HG03432 (cell line): ENCODE results near the gene MGAT5.

Source experiments
- ATAC-seq: cut with Tn5 transposase; IDR thresholded peaks from one replicate; pipeline ENCODE4 v1.9.1; 2021; ENCODE audit warnings: mild to moderate bottlenecking, moderate library complexity; ENCODE audit not compliant: unreplicated experiment

MGAT5 gene

DNA sequence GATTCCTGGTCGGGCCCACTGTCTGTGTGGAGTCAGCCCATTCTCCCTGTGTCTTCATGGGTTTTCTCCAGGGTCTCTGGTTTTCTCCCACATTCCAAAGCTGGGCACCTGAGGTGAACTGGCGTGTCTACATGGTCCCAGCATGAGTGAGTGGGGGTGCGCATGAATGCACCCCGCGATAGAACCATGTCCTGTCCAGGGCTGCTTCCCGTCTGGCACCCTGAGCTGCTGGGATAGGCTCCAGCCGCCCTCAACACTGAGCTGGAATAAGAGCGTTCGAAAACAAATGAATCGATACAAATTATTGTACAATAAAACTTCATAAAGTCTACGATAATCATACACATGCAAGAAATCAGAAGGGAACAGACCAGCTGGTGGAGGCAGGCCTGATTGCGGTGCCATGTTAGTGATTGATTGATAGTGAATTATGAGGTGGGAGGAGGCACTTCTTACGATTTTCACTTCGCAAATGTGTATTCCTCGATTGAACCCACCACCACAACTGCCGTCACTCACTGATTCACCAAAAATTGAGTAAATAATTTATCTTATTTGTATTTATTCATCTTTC is 186.6 kb downstream of the MGAT5 start:
- ATAC-seq, result no peak

DNA sequence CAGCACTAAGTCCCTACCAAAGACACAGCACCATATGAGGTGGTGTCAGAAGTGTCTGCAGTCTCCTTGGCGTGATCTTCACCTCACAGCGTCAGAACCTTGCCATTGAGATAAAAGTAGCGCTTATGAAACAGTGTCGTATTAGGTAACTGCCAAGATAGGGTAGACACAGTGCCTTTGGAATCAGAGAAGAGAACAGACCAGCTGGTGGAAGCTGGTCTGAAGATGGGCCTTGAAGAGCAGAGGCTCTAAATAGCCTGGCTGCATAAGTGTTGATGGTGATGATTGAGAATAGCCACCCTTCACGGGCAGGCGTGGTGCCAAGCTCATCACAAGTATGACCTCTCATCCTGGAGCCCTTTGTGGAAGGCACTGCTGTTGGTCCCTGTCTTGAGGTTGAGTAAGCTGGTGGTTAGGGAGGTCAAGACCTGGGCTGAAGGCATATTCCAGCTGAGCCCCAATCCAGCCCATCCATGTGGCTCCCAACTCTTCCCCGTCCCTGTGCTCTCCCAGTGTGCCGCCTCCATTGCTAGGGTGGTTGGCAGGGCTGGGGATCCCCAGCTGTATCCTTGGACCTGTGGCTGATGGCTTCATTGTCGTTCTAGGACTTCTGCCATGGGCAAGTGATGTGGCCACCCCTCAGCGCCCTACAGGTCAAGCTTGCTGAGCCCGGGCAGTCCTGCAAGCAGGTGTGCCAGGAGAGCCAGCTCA is 187.4 kb downstream of the MGAT5 start:
- ATAC-seq, result no peak

DNA sequence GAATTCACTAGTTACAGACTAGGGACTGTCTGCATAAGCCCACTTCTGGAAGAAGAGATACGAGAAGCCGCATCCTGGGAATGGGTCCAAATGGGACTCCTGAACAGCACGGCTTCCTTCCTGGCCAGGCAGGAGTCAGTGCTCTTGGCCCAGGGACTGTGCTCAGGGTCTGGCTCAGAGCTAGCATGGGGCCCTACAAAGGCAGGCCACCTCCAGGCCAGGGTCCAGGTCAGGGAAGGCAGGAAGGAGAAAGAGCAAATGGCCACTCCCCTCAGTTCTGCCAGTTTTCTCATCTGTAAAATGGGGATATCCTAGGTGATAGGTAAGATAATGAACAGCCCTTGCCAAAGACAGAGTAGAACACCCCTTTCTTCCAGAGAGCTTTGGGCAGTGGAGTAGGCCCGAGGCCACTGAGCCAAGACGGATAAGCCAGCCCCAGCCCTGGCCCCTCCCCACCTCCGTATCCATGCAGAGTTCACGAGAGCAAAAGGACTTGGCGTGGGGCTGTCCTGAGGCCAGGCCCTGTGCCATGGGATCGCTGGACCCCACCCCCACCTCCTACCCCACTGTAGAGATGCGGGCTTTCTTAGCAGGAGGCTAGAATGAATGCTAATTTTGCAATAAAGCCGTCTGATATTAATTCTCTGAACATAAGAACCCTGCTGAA is 190.1 kb downstream of the MGAT5 start:
- no peak for ATAC-seq

DNA sequence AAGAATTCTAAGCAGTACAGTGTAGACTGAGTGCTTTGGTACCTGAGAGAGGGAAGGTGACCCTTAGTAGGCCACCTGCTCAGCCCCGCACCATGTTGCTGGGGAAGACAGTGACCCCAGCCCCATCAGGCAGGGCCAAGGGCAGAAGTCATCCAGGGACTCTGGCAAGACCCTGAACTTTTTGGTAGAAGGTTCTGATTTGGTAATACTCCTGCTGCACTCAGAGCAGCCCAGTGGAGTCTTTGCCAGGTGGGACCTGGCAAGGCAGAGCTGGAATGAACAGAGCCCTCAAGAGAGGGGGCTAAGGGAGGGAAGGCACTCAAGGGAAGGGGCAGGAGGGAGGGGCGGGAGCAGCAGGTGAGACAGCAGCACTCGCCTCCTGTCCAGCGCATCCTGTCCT is 191.2 kb downstream of the MGAT5 start:
- no peak for ATAC-seq

DNA sequence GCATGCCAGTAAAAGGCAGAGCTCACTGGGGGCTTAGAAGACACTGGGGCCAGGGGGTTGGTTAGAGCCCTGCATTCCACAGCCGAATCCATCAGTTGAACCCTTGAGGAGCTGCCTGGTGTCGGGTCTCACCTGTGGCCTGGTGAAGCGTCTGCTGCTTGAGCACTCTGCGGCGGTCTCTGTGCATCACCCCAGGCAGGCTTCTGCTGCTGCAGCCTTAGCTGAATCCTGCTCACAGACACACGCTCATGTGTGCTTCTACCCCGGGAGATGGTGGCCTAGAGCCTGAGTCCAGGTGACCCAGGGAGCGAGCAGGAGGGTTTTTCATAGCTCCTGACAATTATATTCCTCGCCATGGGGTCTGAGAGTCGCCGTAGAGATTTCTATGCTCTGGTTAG is 192.1 kb downstream of the MGAT5 start:
- ATAC-seq, result no peak

DNA sequence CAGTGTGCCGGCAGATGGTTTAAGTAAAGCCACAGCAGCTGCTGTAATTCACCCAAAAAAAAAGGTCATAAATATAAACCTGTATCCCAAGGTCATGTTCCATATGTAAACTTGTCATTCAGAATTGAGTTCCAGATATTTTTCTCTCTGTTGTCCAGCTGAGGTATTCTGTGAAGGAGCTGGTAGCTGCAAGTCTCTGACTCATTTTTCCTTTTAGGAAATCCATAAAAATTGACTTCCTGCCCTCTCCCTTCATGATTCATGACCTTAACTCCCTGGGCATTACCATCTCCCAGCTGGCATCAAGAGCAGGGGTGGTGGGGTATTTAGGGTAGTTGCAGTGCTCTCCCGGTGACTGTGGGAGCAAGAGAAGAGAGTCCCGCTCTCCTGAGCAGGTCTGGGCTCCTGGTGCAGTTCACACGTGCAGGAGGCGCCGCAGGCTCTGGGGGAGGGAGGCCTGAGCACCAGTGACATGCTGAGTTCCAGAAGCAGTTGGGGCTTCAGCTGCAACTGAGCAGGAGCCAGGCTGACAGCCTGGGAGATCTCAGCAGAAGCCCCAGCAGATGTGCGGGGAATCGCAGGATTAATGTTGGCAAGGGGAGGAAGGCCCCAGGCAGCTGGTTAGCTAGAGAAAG is 192.6 kb downstream of the MGAT5 start:
- no peak for ATAC-seq

DNA sequence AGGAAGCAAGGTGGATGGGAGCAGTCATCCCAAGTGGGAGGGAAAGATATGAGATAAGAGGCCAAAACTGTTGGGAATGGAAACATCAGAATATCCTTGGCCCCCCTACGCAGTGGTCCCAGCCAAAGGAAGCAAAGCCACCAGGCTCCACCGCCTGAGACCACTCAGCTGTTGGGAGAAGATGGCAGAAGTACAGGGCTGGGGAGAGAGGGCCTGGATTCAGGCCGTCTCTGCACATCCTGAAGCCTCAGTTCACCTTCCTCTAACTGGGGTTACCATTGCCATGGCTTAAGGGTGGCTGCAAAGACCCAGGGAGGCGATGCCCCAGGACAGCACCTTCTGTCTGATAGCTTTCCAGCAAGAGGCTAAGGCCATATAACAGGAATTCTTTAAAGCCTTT is 193.8 kb downstream of the MGAT5 start:
- ATAC-seq, result no peak

DNA sequence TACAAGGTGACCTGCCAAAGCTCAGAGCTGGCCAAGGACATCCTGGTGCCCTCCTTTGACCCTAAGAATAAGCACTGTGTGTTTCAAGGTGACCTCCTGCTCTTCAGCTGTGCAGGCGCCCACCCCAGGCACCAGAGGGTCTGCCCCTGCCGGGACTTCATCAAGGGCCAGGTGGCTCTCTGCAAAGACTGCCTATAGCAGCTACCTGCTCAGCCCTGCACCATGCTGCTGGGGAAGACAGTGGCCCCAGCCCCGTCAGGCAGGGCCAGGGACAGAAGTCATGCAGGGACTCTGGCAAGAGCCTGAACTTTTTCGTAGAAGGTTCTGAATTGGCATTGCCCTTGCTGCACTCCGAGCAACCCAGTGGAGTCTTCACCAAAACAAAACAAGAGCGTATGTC is 194.8 kb downstream of the MGAT5 start:
- ATAC-seq, result no peak

DNA sequence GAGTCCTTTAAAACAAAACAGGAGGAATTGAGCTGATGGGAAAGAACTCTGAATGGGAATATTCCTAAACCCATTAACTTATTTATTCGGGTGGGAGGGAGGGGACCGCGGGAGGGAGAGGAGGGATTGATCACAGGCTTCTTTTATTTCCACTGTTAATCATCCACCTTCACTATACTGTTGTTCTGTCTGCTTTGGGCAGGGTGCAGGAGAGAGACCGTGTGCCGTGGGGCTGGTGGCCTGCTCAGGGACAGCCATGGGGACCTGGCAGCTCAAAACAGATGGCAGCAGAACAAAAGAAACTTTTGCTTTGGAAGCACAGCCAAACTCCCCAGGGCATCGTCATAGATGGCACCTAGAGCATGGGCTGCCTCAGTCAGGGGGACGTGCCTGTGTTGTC is 195.3 kb downstream of the MGAT5 start:
- ATAC-seq, result no peak

DNA sequence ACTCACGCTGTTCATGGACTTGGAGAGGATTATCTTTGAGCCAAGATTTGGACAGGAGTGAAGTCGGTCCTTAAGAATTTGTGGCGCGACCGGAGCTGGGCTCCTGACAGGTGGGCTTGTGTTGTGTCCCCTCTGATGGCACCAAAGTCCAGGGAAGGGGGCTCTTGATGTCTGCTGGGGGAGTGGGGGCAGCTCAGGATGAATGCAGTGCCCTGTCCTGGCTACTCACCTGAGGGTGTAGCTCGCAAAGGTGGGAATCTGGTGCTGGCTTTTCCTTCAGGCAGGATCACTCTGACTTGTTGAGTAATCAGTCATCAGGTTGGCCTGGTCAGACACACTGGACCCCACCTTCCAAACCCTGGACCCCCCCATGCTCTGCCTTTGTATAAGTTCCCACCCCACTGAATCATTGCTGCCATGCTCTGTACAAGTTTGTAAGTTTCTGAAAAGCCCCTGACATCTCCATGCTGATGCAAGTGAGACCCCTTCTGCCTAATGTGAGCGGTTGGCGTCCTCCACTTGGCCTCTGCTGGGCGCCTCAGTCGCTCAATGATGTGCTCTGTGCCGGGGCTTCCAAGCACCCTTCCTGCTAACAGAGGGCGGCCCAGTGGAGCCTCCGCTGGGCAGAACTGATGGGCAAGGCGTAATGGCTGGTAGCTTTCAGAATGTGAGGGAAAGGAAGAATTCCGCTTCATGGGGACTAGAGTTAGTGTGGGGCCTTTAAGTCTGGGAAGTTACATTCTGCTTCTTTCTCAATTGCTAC is 196.1 kb downstream of the MGAT5 start:
- no peak for ATAC-seq

DNA sequence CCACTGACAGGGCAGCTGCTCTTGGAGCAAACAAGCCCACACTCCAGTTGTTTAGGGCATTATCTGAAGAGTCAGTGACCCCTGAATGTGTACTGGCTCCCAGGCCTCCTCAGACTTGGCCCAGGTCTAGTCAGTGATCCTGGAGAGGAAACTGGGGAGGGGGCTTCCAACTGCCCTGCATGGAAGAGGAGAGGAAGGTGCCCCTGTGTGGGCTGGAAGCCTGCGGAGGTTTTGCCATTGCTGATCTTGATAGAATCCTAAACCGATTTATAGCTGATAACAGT is 197.4 kb downstream of the MGAT5 start:
- no peak for ATAC-seq

DNA sequence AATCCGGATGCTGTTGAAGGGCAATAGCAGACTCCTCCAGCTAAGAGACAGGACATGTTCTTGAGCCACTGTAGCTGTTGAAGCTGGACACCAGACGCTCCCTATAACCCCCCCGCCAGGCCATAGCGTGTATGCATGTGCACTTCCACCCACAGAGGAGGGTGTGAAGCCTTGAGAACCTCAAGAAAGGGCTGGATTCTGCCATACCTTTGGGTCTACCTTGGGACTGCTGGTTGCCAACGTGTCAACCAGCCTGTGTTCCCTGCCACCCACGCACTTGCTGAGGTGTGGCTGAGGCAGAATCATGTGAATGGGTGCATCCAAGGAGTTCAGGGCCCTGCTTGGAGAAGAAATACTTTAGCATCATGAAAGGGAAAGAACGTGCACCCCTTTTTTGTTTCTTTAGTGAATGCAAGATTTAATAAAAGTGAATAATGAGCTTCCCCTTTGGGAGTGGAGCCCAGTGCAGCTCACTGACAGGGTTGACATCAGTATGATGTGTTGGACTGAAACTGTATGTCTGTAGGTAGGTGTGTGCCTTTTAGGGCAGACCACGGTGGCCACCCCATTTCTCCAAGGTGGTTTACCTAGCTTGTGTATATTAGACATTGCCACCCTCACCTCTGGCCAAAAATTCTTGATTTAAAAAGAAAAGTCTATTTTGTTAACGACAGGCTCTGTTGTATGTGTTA is 198.3 kb downstream of the MGAT5 start:
- ATAC-seq, result no peak

DNA sequence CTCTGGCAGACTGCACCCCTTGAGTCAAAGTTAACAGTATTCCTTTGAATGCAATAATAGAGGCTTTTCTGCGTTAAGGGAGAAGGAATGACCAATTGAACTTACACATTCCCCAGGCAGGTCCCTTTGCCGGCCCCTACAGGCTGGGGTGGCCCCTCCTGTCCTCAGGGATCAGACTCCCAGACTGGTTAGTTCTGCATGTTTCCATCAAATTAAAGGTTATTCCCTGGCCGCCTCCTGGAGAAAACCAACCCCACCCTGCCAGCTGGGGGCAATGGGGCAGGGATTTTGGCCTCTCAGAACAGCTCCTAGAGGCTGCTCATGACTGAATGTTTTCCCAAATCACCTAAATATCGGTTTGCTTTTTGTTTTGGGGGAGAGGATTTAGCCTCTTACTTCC is 199.6 kb downstream of the MGAT5 start:
- ATAC-seq, result no peak

DNA sequence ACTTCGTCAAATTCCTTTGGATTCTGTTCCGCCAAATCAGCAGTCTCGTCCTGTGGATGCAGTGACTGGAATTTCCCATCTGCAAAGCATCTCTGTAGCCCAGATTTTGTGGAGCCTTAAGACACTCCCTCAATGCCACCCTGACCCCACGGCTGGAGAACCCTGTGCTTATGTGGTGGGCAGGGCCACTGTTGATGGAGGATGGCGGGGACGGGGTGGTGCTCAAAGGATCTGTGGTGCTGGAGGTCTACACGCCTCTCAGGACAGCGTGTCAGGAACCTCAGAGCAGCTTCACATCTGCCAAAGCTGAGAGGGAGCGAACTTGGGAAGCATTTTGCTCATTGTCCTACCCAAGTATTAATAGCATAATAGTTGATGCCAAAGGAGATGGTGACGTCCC is 200.1 kb downstream of the MGAT5 start:
- ATAC-seq, result no peak

DNA sequence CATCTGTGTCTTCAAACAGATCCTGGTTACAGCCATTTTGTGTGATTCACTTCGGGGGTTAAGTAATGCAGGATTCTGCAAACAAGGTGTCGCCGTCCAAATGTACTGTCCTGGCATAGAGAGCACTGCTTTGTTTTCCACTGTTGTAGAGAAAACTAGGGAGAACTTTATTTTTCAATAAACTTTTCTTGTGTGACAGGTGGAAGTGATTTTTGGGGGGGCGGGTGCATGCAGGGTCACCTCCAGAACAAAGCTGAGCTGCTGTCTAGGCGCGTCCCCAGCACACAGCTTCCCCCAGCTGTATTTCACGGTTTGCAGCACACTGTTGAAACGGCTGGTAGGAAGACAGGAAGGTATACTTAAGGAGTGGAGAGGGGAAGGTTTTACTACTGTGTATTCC is 200.6 kb downstream of the MGAT5 start:
- ATAC-seq, result no peak

DNA sequence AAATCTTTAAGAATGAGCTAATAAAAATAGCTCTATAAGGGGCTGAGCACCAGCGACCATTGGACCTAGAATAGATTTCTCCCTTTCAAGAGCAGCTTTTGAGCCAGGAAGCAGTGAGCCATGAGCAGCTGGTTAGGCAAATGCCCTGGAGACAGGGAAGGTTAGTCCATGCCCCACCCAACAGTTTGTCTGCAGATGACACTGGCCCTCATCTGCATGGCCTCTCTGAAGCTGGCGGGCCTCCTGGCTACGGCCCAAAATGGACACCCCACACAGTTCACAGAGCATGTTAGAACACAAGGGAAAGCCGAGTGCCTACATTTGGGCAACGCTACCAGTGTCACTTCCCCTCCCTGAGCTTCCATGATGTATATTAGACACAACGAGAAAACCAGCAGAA is 201.1 kb downstream of the MGAT5 start:
- ATAC-seq, result no peak

DNA sequence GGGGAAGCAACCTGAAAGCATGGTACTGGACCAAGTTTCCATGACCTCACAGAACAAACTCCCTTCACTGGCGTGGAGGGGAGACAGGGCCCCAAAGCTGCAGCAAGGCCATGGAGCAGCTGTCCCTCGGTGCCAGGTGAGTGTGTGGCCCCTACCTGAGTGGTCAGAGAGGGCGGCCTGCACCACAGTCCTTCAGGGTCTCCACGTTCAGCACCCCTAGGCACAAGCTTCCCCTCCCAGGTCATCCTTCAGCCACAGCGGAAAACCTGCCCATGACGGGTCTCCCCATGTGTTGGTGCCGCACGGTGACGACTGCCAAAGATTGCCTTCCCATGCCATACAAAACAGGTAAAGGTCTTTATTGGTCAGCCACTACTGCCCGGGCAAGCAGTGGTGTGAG is 201.6 kb downstream of the MGAT5 start:
- no peak for ATAC-seq

DNA sequence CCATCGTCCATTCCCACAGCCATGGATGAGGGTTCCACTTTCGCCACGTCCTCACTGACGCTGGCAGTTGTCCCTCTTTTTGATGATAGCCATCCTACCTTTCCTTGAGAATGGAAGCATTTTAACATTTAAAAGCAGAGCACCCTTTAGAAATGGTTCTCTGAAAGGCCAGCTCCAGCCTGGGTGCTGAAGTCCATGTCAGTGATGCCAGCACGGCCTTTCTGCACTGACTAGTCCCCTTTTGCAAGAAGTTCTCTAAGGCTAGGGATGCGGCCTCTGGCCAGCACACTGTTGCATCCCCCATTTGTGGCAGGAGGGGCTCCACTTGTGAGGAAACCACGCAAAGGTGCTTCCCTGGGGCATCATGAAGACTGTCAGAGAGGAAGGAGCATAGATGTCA is 203.5 kb downstream of the MGAT5 start:
- ATAC-seq, result no peak

DNA sequence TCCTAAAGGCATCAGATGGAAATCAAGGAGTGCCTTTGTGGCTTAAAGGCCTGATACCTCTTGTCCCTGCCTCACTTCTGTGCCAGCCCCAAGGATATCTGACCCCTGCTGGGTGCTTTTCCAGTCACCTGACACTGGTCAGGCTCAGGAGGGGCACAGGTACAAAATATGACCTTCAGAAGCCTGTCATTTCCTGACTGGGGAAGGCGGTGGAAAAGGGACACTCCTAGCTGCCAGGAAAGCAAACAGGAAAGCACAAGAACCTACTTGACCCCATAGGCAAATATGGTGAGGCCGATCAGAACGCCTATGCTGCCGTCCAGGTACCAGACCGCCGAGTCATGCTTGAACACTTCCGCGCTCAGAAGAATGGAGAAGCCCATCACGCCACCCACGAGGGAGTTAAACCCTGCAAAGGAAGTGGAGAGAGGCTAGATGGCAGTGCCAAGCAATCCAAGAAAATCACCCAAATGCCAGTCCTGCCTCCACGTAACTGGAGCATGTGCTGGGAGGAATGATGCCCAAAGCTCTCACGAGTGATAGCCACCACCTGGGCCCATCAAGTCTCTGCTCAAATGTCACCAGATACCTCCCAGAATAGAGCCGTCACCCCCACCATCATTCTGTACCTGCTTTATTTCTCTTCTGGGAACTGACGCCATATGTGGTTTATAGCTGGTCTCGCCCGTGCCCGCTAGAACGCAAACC is 204.0 kb downstream of the MGAT5 start:
- no peak for ATAC-seq

DNA sequence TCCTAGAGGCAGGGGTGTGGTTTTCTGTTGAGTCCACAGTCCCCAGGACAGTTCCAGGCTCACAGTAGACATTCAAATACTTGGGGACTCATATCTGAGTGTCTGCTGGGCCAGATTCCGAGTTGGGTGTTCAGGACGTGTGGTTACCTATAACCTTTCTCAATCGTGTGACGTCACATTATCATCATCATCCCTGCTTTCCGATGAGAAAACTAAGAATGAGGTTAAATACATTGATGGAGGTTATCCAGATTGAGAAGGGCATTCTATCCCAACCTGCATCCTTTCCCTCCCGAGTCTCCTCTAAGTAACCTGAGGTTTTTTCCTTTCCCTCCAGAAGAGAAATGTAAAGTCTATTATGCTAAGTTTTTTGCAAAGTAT is 204.6 kb downstream of the MGAT5 start:
- no peak for ATAC-seq
